Stomach (tissue), 9 donors: ENCODE data around the gene AFMID. TPM values are rescaled to one million over a fixed set of nuclear protein-coding genes. Genes with fewer than 3 reads are reported as not detected.

Experiments
- DNase-seq, 2 donors: peaks; one replicate each; pipeline versions ENCODE4 v3.0.0 to v3.0.0-alpha.2; 2013 to 2019
- H3K27ac ChIP-seq, 5 donors: fragments of 200-600 bp in 4 of 5; sonication (generic) in 4 of 5; one replicate each; pipeline ENCODE4 v1.5.1; 2013 to 2019; ENCODE audit warnings: mild to moderate bottlenecking in 1 of 5, moderate library complexity in 1 of 5
- H3K27me3 ChIP-seq, 3 donors: fragments of 200-600 bp; sonication (generic); one replicate each; pipeline ENCODE4 v1.5.1; 2017 to 2019; ENCODE audit warnings: mixed run types in 1 of 3
- H3K36me3 ChIP-seq, 4 donors: fragments of 200-600 bp; sonication (generic); 1 replicate in 3 of 4; 2 replicates in 1 of 4; pipeline ENCODE4 v1.5.1; 2016 to 2019
- H3K4me1 ChIP-seq, 4 donors: fragments of 200-600 bp; sonication (generic); one replicate each; pipeline ENCODE4 v1.5.1; 2016 to 2019
- H3K4me3 ChIP-seq, 4 donors: fragments of 200-600 bp; sonication (generic) in 3 of 4; one replicate each; pipeline ENCODE4 v1.5.1; 2016 to 2019; ENCODE audit warnings: mild to moderate bottlenecking in 1 of 4
- H3K9me3 ChIP-seq, 4 donors: fragments of 200-600 bp; sonication (generic); one replicate each; pipeline ENCODE4 v1.5.1; 2016 to 2019
- EP300 ChIP-seq: sonication (generic); formaldehyde crosslinking; IDR thresholded peaks from one replicate; pipeline ENCODE4 v1.6.1; 2017; ENCODE audit warnings: antibody characterized with exemption
- POLR2A ChIP-seq, 4 donors: fragments of 450-650 bp; IDR thresholded peaks; one replicate each; pipeline ENCODE4 v1.6.1; 2016; ENCODE audit warnings: antibody characterized with exemption in 4 of 4, control low read depth in 2 of 4, mild to moderate bottlenecking in 1 of 4, moderate library complexity in 1 of 4
- POLR2AphosphoS5 ChIP-seq, 3 donors: sonication (generic); formaldehyde crosslinking; IDR thresholded peaks; one replicate each; pipeline ENCODE4 v1.6.1; 2016; ENCODE audit warnings: antibody characterized with exemption in 3 of 3
- WGBS, 5 donors: extraction: QIAGEN DNeasy Blood & Tissue Kit in 3 of 5; methylation state at CpG; one replicate each; pipeline versions ENCODE4 v1.1.5 to v1.1.7; 2013 to 2018; 5-methylcytosine and 5-hydroxymethylcytosine counted together
- intact Hi-C: fragments of 100-400 bp; cut with DNase I; formaldehyde crosslinking; loops from one replicate; pipeline ENCODE4 v1.15.1; 2023; ENCODE audit warnings: low total_unique reads
- polyA plus RNA-seq, 3 donors: library from polyadenylated mRNA; stranded (reverse); fragments of 200-250 nt; gene quantifications; one replicate each; pipeline ENCODE4 v1.2.3, GENCODE V29; 2013
- total RNA-seq, 5 donors: library from RNA; depleted of rRNA; stranded (reverse); fragments of >200 nt; gene quantifications; one replicate each; pipeline versions ENCODE4 v1.1.0 to v1.2.3, GENCODE V29; 2014 to 2016
- TF ChIP-seq, protein P1 (sequence below), 7 experiments: fragments of 450-650 bp in 4 of 7; fragments of 200-600 bp in 3 of 7; sonication (generic) in 3 of 7; IDR thresholded peaks; one replicate each; pipeline ENCODE4 v1.5.1; 2016 to 2019; ENCODE audit warnings: antibody characterized with exemption in 7 of 7, control low read depth in 2 of 7, mild to moderate bottlenecking in 1 of 7
- donor health status: healthy with polysubstance abuse.
- donor health status: Bipolar disorder and iron deficiency.
- donor health status: healthy.

The AFMID gene
- total and polyA plus RNA-seq, 8 donors = 25.7 to 189 (median 61.3) TPM

DNA sequence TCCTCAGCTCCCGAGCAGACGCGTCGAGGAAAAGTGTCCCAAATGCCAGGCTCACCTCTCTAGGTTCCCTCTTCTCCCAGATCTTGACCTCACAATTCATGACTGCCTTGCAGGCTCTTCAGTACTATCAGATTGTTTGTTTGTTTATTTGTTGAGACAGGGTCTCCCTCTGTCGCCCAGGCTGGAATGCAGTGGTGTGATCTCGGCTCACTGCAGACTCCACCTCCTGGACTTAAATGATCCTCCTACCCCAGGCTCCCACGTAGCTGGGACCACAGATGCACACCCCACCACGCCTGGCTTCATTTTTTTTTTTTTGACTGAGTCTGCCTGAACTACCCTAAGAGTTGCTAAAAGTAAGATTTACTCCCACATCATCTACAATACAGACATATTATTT is 60.1 kb downstream of the AFMID start:
- no peak overlapping the region for H3K4me3 ChIP-seq
- WGBS, 5 donors = 67 to 81% (median 69%) methylated on average over 8 of the region's 8 CpGs
- H3K27ac ChIP-seq = peak overlapping the region in 1 of 5 donors; percentile 54
- peaks cover 14 to 22% (median 19%) of the 10 kb centered on the region in 4 donors for H3K4me1 ChIP-seq
- TF ChIP-seq POLR2AphosphoS5 (IDR thresholded peaks at IDR 0.05) (no peak), EP300 (no peak), POLR2A (IDR thresholded peaks at IDR 0.05) (no peak)
- TF ChIP-seq, protein P1, sequence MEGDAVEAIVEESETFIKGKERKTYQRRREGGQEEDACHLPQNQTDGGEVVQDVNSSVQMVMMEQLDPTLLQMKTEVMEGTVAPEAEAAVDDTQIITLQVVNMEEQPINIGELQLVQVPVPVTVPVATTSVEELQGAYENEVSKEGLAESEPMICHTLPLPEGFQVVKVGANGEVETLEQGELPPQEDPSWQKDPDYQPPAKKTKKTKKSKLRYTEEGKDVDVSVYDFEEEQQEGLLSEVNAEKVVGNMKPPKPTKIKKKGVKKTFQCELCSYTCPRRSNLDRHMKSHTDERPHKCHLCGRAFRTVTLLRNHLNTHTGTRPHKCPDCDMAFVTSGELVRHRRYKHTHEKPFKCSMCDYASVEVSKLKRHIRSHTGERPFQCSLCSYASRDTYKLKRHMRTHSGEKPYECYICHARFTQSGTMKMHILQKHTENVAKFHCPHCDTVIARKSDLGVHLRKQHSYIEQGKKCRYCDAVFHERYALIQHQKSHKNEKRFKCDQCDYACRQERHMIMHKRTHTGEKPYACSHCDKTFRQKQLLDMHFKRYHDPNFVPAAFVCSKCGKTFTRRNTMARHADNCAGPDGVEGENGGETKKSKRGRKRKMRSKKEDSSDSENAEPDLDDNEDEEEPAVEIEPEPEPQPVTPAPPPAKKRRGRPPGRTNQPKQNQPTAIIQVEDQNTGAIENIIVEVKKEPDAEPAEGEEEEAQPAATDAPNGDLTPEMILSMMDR (IDR thresholded peaks at IDR 0.05) = no peak
- peaks cover 0 to 13% (median 0%) of the 10 kb centered on the region in 3 donors for H3K27me3 ChIP-seq
- intact Hi-C loops = no loop called here
- no peak for DNase-seq
- no peaks in the 10 kb centered on the region for H3K9me3 ChIP-seq
- H3K36me3 ChIP-seq = no peaks in the 10 kb centered on the region

GRCh38 chr17:78248051-78248914 is 61.1 kb downstream of the AFMID start:
- Histone ChIP-seq H3K27ac (peak overlapping the region in 2 of 5 donors; percentile 48 to 54), H3K4me3 (no peak overlapping the region), H3K27me3 (peaks cover 0 to 13% (median 0%) of the 10 kb centered on the region in 3 donors), H3K36me3 (no peaks in the 10 kb centered on the region), H3K9me3 (no peaks in the 10 kb centered on the region), H3K4me1 (peaks cover 14 to 32% (median 29%) of the 10 kb centered on the region in 4 donors)
- TF ChIP-seq EP300 (no peak), POLR2A (IDR thresholded peaks at IDR 0.05) (no peak), POLR2AphosphoS5 (IDR thresholded peaks at IDR 0.05) (peak in 1 of 3 donors; percentile 30)
- TF ChIP-seq, protein P1 (IDR thresholded peaks at IDR 0.05) = no peak
- no peak for DNase-seq
- intact Hi-C loops = no loop called here
- 77 to 82% (median 80%) methylated on average over 29 to 30 of the region's 30 CpGs for WGBS, 5 donors

DNA sequence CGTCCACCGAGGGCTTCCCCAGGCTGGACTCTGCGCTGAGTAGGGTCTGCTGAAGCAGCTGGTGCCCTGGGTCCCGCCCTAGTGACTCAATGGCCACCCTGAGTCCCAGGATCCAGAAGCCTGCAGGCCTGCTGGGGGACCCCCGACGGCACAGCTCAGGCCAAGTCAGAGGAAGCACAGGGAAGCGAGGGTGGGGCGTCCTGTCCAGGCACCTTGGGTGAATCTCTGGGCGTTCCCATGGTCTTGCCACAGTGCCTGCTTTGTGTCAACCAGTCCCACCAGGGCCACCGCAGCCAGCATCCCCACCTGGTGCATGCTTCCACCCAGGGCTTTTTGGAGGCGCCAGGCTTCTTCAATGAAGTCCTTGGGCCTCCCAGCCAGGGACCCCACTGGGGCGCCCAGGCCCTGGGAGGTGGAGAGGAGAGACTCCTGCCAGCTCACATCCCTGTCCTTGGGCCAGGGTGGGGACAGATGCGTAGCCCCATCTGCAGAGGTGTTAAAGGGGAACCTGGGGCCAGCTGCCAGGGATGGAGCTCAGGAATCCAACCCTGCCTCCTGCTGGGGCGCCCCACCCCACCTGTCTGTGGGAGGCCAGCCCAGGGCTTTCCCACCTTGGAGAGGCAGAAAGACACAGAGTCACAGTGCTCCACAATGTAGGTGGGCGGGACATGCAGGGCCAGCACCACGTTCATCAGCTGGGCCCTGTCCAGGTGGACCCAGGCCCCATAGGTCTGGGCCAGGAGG is 62.1 kb downstream of the AFMID start:
- H3K4me3 ChIP-seq = peak overlapping the region in 1 of 4 donors; percentile 16
- DNase-seq = no peak
- WGBS, 5 donors = 81 to 88% (median 82%) methylated on average over 9 to 16 of the region's 16 CpGs
- intact Hi-C loops = no loop called here
- H3K27ac ChIP-seq = peak overlapping the region in 2 of 5 donors; percentile 48 to 54
- H3K36me3 ChIP-seq = no peaks in the 10 kb centered on the region
- peaks cover 0 to 13% (median 0%) of the 10 kb centered on the region in 3 donors for H3K27me3 ChIP-seq
- H3K9me3 ChIP-seq = no peaks in the 10 kb centered on the region
- H3K4me1 ChIP-seq = peaks cover 20 to 40% (median 38%) of the 10 kb centered on the region in 4 donors
- TF ChIP-seq EP300 (no peak), POLR2AphosphoS5 (IDR thresholded peaks at IDR 0.05) (no peak), POLR2A (IDR thresholded peaks at IDR 0.05) (no peak)
- TF ChIP-seq, protein P1 (IDR thresholded peaks at IDR 0.05) = no peak
